ENCODE data around the gene SYVN1.

DNA sequence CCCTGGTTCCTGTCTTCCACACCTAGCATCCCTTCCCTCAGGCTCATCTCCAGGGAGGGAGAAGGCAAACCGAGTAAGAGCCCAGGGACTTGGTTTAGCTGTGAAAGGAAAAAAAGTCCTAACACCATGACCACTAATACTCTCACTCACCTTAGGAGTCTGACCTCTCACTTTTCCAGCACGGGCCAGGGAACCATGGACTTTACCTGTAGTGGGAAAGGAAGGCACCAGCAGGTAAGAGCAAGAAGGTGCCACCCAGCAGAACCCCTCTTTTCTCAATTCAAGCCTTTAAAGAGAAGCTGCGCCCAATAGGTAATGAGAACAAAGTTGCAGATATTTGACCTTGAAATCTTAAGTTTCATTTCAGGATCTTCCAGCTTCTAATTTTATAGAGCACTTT lies 13.5 kb downstream of the SYVN1 start:
- TF ChIP-seq, protein P1, sequence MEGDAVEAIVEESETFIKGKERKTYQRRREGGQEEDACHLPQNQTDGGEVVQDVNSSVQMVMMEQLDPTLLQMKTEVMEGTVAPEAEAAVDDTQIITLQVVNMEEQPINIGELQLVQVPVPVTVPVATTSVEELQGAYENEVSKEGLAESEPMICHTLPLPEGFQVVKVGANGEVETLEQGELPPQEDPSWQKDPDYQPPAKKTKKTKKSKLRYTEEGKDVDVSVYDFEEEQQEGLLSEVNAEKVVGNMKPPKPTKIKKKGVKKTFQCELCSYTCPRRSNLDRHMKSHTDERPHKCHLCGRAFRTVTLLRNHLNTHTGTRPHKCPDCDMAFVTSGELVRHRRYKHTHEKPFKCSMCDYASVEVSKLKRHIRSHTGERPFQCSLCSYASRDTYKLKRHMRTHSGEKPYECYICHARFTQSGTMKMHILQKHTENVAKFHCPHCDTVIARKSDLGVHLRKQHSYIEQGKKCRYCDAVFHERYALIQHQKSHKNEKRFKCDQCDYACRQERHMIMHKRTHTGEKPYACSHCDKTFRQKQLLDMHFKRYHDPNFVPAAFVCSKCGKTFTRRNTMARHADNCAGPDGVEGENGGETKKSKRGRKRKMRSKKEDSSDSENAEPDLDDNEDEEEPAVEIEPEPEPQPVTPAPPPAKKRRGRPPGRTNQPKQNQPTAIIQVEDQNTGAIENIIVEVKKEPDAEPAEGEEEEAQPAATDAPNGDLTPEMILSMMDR (IDR thresholded peaks at IDR 0.05 in 2 of 3, conservative IDR thresholded peaks at IDR 0.05 in 1 of 3; ENCODE audit: borderline replicate concordance in 1 of 3, insufficient read depth in 1 of 3, low read depth in 2 of 3, low read length in 2 of 3): no peak
- no peak for TF ChIP-seq RAD21 (IDR thresholded peaks at IDR 0.05; ENCODE audit: low read depth)
